ENCODE results near the gene HAUS3.

HAUS3 gene

GRCh38 chr4:2274320-2275043 lies 32.6 kb upstream of the HAUS3 start:
- in situ Hi-C loops (cut with MboI; ENCODE audit: low pct_unique_long_range_greater_than_20kb, low sequenced_read_pairs, unreplicated experiment): no loop called here
- TF ChIP-seq CTCF (IDR thresholded peaks at IDR 0.05; ENCODE audit: extremely low read depth, insufficient read depth, missing control alignments): no peak
- no peak for DNase-seq (ENCODE audit: low spot score)

GRCh38 chr4:2273657-2274319 lies 31.9 kb upstream of the HAUS3 start:
- TF ChIP-seq CTCF (IDR thresholded peaks at IDR 0.05; ENCODE audit: extremely low read depth, insufficient read depth, missing control alignments): no peak
- no peak for DNase-seq (ENCODE audit: low spot score)
- in situ Hi-C loops (cut with MboI; ENCODE audit: low pct_unique_long_range_greater_than_20kb, low sequenced_read_pairs, unreplicated experiment): no loop called here

GRCh38 chr4:2273221-2273620 lies 31.3 kb upstream of the HAUS3 start:
- in situ Hi-C loops (cut with MboI; ENCODE audit: low pct_unique_long_range_greater_than_20kb, low sequenced_read_pairs, unreplicated experiment): no loop called here

GRCh38 chr4:2272828-2273120 lies 30.9 kb upstream of the HAUS3 start:
- in situ Hi-C loops (cut with MboI; ENCODE audit: low pct_unique_long_range_greater_than_20kb, low sequenced_read_pairs, unreplicated experiment): no loop called here
- TF ChIP-seq CTCF (IDR thresholded peaks at IDR 0.05; ENCODE audit: extremely low read depth, insufficient read depth, missing control alignments): no peak
- DNase-seq (ENCODE audit: low spot score): no peak

More at GRCh38 chr4:2273221-2273620, 31.3 kb upstream of the HAUS3 start:
- no peak for DNase-seq (ENCODE audit: low spot score)
- TF ChIP-seq CTCF (IDR thresholded peaks at IDR 0.05; ENCODE audit: extremely low read depth, insufficient read depth, missing control alignments): no peak

- in situ Hi-C loops (cut with MboI; ENCODE audit: low pct_unique_long_range_greater_than_20kb, low sequenced_read_pairs, unreplicated experiment): no loop called here
- no peak for TF ChIP-seq CTCF (IDR thresholded peaks at IDR 0.05; ENCODE audit: extremely low read depth, insufficient read depth, missing control alignments)
- no peak for DNase-seq (ENCODE audit: low spot score)
Measured at GRCh38 chr4:2272026-2272827, 30.3 kb upstream of the HAUS3 start.

GRCh38 chr4:2271279-2272025 lies 29.5 kb upstream of the HAUS3 start:
- DNase-seq (ENCODE audit: low spot score): no peak
- in situ Hi-C loops (cut with MboI; ENCODE audit: low pct_unique_long_range_greater_than_20kb, low sequenced_read_pairs, unreplicated experiment): no loop called here
- TF ChIP-seq CTCF (IDR thresholded peaks at IDR 0.05; ENCODE audit: extremely low read depth, insufficient read depth, missing control alignments): no peak
